ENCODE data around the gene CD55. TPM values are rescaled to one million over a fixed set of nuclear protein-coding genes. Genes with fewer than 3 reads are reported as not detected.

Gene CD55
- total RNA-seq, 1 experiment from 2014 or later = 75.4 TPM

- Histone ChIP-seq H3K36me3 (ENCODE audit: control insufficient read depth in 1 of 2, insufficient read depth in 2 of 2, low read length in 2 of 2) (no peaks in the 10 kb centered on the region), H3K9me2 (ENCODE audit: insufficient read depth) (no peaks in the 10 kb centered on the region), H3K9ac (ENCODE audit: low read length) (no peak overlapping the region), H4K20me1 (ENCODE audit: insufficient read depth) (no peaks in the 10 kb centered on the region), H2AFZ (ENCODE audit: low read depth, low read length, poor library complexity, severe bottlenecking) (no peak overlapping the region), H3K79me2 (ENCODE audit: insufficient read depth, low read length) (no peaks in the 10 kb centered on the region), H3K27me3 (ENCODE audit: insufficient read depth, low read length) (no peaks in the 10 kb centered on the region), H3K4me1 (ENCODE audit: control insufficient read depth in 1 of 2, insufficient read depth in 2 of 2, low read length in 2 of 2) (no peaks in the 10 kb centered on the region), H3K9me3 (ENCODE audit: control insufficient read depth in 1 of 2, insufficient read depth in 1 of 2, low read depth in 1 of 2, low read length in 2 of 2) (no peaks in the 10 kb centered on the region), H3K4me2 (ENCODE audit: low read length) (no peak overlapping the region), H3K4me3 (replicated peaks in 1 of 2; ENCODE audit: low read depth in 1 of 2, low read length in 2 of 2) (no peak overlapping the region), H3K27ac (ENCODE audit: low read depth, low read length) (no peak overlapping the region)
- TF ChIP-seq ZNF274 (IDR thresholded peaks at IDR 0.05; ENCODE audit: low read depth, low read length) (no peak), ZFX (IDR thresholded peaks at IDR 0.05) (no peak), SP1 (IDR thresholded peaks at IDR 0.05; ENCODE audit: low read depth) (no peak), MAX (IDR thresholded peaks at IDR 0.05) (no peak), ELF1 (IDR thresholded peaks at IDR 0.05; ENCODE audit: borderline replicate concordance, low read depth) (no peak), RAD21 (IDR thresholded peaks at IDR 0.05; ENCODE audit: low read depth) (no peak), EZH2 (IDR thresholded peaks at IDR 0.05) (no peak)
- BruUV-seq (replicated peaks) = no TSS peak
- ATAC-seq = no peak
- no peak for DNase-seq (ENCODE audit: low read depth, low spot score)
- ChIA-PET RAD21 (ENCODE audit: low non-redundant PET in 1 of 2, low total read pairs in 2 of 2, uncharacterized antibody in 2 of 2, unreplicated experiment in 2 of 2) (no interaction called here), POLR2A (no interaction called here), CTCF (no interaction called here)
- intact Hi-C loops (cut with micrococcal nuclease) = no loop called here
These were observed 31.7 kb upstream of the CD55 start for GRCh38 chr1:207289756-207290155.

- DNase-seq (ENCODE audit: low read depth, low spot score) (no peak), ATAC-seq (no peak)
- H3K9me3 ChIP-seq (ENCODE audit: control insufficient read depth in 1 of 2, insufficient read depth in 1 of 2, low read depth in 1 of 2, low read length in 2 of 2) = no peaks in the 10 kb centered on the region
- no peak overlapping the region for H3K9ac ChIP-seq (ENCODE audit: low read length)
- H3K27me3 ChIP-seq (ENCODE audit: insufficient read depth, low read length) = no peaks in the 10 kb centered on the region
- H3K4me1 ChIP-seq (ENCODE audit: control insufficient read depth in 1 of 2, insufficient read depth in 2 of 2, low read length in 2 of 2) = no peaks in the 10 kb centered on the region
- no TSS peak for BruUV-seq (replicated peaks)
- ChIA-PET CTCF (no interaction called here), POLR2A (no interaction called here), RAD21 (ENCODE audit: low non-redundant PET in 1 of 2, low total read pairs in 2 of 2, uncharacterized antibody in 2 of 2, unreplicated experiment in 2 of 2) (no interaction called here)
- H3K9me2 ChIP-seq (ENCODE audit: insufficient read depth) = no peaks in the 10 kb centered on the region
- H4K20me1 ChIP-seq (ENCODE audit: insufficient read depth) = no peaks in the 10 kb centered on the region
- no peak overlapping the region for H3K27ac ChIP-seq (ENCODE audit: low read depth, low read length)
- intact Hi-C loops (cut with micrococcal nuclease) = no loop called here
- H3K79me2 ChIP-seq (ENCODE audit: insufficient read depth, low read length) = no peaks in the 10 kb centered on the region
- no peaks in the 10 kb centered on the region for H3K36me3 ChIP-seq (ENCODE audit: control insufficient read depth in 1 of 2, insufficient read depth in 2 of 2, low read length in 2 of 2)
- no peak overlapping the region for H3K4me2 ChIP-seq (ENCODE audit: low read length)
- TF ChIP-seq ZNF274 (IDR thresholded peaks at IDR 0.05; ENCODE audit: low read depth, low read length) = no peak
- no peak for TF ChIP-seq EZH2 (IDR thresholded peaks at IDR 0.05)
- no peak for TF ChIP-seq MAX (IDR thresholded peaks at IDR 0.05)
- no peak for TF ChIP-seq ELF1 (IDR thresholded peaks at IDR 0.05; ENCODE audit: borderline replicate concordance, low read depth)
- no peak for TF ChIP-seq SP1 (IDR thresholded peaks at IDR 0.05; ENCODE audit: low read depth)
- H3K4me3 ChIP-seq (replicated peaks in 1 of 2; ENCODE audit: low read depth in 1 of 2, low read length in 2 of 2) = no peak overlapping the region
- no peak overlapping the region for H2AFZ ChIP-seq (ENCODE audit: low read depth, low read length, poor library complexity, severe bottlenecking)
These were observed 29.8 kb upstream of the CD55 start for GRCh38 chr1:207291723-207292122.
